GM19438 (cell line): ENCODE results near the gene ACLY.
"Not testable (repeated sequence)": the region's sequence is repeated elsewhere in the genome, so short reads cannot be mapped to it uniquely, and the experiment has no call there.

Experiments used
- ATAC-seq: cut with Tn5 transposase; IDR thresholded peaks from one replicate; pipeline ENCODE4 v1.9.1; 2021; ENCODE audit warnings: low read depth; ENCODE audit not compliant: unreplicated experiment

The ACLY gene

DNA sequence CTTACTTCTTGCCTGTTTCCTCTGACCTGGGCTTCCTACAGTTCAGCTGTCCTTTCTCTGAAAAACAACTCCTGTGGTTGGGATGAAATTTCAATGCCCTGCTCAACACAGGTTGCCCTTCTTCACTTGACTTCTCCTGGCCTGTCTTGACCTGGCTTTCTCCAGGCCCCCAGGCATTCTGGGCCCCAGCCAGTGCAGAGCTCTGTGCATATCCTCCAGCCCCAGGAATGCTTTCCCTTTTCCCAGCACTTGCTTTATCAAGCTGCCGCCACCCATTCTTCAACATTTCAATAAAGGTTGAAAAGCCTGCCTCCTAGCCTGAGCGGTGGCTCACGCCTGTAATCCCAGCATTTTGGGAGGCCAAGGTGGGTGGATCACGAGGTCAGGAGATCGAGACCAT lies 22.4 kb upstream of the ACLY start:
- no peak for ATAC-seq

DNA sequence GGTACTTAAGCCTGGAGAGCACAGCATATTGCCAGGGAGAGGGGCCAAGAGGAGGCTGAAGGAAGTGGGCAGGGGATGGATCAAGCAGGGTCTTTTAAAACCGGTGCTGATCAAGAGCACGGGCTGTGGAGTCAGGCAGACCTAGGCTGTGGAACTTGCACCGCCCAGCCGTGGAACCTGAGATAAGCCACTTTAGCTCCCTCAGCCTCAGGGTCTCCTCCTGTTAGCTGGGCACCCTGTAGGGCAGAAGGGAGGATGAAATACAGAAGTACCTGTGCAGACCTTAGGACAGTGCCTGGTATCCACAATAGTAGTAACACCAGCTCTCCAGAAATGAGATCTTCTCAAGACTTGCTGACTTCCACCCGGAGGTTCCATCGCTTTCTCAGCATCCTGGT lies 20.9 kb upstream of the ACLY start:
- ATAC-seq = no peak

DNA sequence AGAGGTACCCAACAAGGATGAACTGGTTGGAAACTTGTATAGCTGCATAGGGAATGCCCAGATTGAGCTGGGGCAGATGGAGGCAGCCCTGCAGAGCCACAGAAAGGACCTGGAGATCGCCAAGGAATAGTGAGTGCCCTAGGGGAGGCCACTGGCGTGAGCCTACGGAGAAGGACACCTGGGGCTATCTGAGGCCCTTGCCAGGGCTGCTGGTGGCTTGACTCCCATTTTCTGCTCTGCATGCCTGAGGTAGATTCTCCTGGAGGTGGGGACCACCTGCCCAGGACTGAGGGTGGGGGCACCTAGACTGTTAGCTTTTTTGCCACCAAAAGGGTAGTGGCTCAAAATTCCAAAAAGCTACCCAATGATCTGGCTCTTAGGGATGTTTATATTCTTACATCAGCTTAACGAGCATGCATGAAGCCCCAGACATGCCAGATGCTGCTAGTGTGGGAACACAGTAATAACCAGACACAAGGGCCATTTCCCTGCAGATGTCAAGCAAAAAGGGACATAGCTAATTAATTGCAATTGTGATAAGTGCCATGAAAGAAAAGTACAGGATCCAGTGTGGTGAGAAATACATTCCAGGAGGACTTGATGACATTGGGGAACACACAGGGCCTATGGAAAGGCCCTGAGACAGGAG lies 20.4 kb upstream of the ACLY start:
- ATAC-seq = no peak

DNA sequence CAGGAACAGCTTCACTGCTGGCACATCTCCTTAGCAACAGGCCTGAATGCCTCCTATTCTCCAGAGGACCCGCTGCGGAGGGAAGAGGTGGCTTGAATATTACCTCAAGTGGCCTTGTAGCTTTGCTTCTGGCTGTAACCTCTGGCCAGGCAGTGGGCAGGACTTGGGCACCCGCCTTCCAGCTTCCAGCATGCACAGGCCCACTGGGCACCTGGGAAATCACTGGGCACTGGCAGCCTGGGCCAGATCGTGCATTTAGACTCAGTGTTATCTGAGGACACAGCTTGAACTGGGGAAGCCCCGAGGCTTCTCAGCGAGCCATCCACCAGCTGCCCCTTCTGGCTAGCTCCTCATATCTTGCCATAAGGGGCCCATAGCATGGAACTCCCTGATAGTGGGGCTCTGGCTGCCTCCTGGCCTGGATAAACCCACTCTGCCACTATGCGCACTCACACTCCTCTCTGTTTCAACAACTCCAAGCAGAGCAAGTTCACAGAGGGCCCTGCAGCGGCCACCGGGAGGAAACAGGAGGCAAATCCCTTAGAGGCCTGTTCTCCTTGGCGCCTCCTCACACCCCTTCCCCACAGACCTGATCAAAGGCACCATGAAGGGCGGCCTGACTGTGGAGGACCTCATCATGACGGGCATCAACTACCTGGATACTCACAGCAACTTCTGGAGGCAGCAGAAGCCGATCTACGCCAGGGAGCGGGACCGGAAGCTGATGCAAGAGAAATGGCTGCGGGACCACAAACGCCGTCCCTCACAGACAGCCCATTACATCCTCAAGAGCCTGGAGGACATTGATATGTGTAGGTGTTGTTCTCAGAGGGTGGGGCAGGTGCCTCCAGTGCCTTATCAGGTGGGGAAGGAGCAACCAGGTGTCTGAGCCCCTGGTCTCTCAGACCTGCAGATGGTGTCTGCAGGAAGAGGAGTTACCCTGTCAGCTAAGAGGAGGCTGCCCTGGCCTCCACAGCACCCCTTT lies 19.5 kb upstream of the ACLY start:
- no peak for ATAC-seq

DNA sequence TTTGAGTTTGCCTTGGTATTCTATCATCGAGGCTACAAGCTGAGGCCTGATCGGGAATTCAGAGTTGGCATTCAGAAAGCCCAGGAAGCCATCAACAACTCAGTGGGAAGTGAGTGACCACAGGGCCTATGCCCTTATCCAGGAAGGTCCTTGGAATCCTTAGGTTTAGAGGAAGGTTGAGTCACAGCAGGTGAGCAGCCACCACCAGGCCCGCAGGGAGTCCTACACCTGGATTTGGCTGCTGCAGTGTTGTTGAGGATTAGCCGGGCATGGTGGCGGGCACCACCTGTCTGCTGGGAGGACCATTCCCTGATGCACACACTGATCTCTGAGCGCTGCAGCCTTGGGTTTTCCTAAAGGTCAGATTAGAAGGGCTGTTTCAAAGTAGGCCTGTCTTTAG lies 16.9 kb upstream of the ACLY start:
- ATAC-seq = no peak

DNA sequence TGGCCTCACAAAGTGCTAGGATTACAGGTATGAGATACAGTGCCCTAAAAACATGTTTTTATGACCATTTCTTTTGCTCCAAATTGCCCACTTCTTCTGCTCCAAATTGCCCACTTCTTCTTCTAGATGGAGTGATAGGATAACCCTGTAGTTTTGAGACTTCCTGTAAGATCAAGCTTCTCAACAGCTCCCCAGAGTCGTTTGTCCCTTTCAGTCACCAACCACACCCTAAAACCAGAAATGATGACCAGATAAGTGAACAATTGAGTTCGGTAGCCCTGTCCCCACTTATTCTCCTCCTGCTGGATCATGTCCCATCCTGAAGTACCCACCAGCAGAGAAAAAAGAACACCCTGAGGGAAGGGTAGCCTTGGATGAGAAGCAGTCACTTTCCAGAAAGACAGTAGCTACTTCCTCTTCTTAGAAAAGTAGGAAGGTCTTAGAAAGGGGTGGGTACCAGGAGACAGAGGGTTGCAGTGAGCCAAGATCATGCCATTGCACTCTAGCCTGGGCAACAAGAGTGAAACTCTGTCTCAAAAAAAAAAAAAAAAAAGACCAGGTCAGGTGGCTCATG lies 14.2 kb upstream of the ACLY start:
- ATAC-seq = no peak

DNA sequence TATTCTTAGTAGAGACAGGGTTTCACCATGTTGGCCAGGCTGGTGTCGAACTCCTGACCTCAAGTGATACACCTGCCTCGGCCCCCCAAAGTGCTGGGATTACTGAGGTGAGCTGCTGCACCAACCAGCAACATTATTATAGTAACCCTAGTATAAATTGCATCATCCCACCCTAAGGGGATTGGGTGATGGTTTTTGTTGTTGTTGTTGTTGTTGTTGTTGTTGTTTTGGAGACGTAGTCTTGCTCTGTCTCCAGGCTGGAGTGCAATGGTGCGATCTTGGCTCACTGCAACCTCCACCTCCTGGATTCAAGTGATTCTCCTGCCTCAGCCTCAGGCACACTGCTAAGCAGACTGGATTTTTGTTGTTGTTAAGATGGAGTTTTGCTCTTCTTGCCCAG lies 13.0 kb upstream of the ACLY start:
- ATAC-seq = not testable (repeated sequence)

DNA sequence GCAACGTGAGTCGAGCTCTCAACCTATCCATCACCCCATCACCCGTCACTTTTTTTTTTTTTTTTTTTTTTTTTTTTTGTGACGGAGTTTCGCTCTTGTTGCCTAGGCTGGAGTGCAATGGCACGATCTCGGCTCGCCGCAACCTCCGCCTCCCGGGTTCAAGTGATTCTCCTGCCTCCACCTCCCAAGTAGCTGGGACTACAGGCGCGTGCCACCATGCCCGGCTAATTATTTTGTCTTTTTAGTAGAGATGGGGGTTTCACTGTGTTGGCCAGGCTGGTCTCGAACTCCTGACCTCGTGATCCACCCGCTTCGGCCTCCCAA lies 12.0 kb upstream of the ACLY start:
- ATAC-seq = peak; percentile 14

DNA sequence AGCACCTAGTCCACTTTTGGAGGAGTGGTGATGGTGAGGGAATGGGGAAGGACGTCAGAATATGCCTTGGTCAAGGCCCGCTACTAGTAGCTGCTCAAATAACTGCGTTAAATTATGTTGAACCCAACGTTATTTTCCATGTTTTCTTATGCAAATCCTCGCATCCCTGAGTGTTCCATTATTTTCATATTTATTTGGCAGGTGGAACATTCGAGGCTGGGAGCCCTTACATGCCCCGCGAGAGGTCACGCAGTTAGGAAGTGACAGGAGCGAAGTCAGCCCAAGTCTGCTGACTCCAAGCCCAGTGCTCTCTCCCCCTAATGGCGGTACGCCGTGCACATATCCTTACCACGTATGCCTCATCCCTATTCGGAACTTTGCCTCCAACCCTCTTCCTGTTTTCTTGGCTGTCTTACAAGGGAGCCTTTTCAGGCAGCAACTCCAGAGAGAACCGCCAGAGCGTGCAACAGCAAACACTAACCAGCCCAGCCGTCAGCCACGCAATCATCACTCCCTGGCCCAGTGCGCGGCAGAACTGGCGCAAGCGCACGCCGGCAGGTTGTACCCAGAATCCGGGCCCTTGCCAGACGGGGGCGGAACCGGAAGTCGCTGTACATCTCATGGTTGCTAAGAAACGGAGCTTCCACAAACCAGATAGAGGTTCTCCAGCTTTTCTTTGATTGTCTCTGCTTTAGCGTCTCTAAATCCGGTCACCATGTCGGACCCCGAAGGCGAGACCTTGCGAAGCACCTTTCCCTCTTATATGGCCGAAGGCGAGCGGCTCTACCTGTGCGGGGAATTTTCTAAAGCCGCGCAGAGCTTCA lies 11.5 kb upstream of the ACLY start, which contains the start of gene ODAD4:
TSS of gene ODAD4 (plus strand) at position 609 of the 824 bp plus-strand sequence. CDS start at position 716, 107 bp downstream.
- ATAC-seq = peak; percentile 94

DNA sequence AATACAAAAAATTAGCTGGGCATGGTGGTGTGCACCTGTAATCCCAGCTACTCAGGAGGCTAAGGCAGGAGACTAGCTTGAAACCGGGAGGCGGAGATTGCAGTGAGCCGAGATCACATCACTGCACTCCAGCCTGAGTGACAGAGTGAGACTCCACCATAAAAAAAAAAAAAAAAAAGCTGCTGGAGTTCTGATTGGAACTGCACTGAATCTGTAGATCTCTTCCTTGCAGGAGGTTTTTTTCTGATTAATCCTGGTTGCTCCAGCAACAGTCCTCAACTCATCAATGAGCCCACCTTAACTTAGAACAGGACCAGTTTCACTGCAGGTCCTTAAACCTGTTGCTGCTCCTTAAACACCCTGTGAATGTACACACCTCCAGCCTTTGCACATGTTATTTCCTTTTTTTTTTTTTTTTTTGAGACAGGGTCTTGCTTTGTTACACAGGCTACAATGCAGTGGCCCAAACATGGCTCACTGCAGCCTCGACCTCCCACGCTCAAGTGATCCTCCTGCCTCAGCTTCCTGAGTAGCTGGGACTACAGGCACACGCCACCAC lies 10.0 kb upstream of the ACLY start:
- ATAC-seq = no peak

DNA sequence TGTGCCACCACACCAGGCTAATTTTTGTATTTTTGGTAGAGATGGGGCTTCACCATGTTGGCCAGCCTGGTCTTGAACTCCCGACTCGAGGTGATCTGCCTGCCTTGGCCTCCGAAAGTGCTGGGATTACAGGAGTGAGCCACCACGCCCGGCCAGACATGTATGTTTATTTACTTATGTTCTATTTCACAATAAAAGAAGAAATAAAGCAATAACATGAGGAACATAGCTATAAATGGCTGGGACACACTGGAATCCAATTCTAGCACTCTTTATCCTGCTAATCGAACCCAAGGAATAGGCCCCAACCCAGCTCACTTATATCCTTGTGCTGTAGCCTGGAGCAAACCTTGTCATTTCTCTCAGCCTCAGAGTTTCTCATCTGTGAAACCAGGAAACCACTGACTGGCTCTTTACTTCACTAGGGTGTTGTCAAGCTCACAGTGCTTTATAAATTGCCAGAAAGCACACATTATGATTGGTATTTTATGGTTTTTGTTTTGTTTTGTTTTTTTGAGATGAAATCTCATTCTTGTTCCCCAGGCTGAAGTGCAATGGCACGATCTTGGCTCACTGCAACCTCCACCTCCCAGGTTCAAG lies 7.3 kb upstream of the ACLY start:
- ATAC-seq = no peak

DNA sequence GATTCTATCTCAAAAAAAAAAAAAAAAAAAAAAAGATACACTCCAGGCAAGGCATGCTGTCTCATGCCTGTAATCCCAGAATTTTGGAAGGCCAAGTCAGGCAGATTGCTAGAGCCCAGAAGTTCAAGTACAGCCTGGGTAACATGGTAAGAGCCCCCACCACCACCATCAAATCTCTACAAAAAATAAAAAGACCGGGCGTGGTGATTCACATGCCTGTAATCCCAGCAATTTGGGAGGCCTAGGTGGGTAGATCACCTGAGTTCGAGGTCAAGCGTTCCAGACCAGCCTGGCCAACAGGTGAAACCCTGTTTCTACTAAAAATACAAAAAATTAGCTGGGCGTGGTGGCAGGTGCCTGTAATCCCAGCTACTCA lies 1.8 kb upstream of the ACLY start:
- no peak for ATAC-seq

DNA sequence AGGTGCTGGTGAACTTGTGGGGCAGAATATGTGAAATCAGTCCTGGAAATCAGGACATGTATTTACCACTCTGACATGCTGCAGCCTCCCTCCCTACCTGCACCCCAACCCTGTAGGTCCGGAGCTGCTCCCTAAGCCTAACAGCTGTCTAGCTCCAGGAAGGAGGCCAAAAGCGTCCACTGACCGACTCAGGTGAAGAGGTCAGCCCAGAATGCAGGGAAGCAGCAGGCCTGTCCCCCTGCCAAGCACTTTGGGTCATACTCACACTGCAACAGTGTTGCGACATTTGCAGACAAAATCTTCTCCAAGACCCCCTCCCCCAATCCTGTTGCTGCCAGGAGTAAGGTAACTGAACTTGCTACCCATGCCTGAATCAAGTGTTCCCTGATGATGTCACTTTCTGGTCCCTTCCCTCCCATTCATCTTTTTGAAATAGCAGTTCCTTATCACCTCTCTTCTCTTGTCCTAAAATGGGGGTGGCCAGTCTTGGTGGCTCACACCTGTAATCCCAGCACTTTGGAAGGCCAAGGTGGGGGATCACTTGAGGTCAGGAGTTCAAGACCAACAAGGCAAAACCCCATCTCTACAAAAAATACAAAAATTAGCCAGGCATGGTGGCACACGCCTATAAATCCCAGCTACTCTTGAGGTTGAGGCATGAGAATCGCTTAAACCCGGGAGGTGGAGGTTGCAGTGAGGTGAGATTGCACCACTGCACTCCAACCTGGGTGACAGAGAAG lies 1.3 kb upstream of the ACLY start:
- ATAC-seq = no peak

DNA sequence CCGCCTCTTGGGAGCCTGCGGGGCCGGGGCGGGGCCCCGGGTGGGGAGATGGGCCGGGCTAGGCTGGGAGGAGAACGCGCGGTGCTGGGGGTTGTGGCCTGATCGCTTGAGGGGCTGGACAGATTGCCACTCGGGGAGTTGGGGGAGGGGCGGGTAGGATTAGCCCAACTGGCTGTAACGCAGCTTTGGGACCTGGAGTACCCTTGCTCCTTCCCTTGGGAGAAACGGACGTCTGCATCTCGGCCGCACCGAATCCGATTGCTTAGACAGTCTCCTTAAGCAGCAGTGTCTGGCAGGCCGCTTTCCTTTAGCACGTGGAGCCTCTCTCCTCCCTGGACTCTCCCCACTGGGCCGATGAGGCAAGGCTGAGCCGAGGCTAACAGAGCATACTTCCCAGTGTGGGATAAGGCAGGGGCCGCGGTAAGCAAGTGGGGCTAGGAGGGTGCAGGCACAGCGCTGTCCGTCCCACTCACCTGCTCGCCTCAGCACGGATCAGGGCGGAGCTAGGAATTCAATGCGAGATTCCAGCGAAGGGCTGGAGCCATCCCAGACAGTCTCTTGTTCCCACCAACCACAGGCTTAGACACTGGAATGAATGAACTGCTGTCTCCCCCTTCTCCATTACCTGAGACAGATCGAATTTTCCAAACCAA lies 540 bp upstream of the ACLY start:
- ATAC-seq = peak; percentile 19

DNA sequence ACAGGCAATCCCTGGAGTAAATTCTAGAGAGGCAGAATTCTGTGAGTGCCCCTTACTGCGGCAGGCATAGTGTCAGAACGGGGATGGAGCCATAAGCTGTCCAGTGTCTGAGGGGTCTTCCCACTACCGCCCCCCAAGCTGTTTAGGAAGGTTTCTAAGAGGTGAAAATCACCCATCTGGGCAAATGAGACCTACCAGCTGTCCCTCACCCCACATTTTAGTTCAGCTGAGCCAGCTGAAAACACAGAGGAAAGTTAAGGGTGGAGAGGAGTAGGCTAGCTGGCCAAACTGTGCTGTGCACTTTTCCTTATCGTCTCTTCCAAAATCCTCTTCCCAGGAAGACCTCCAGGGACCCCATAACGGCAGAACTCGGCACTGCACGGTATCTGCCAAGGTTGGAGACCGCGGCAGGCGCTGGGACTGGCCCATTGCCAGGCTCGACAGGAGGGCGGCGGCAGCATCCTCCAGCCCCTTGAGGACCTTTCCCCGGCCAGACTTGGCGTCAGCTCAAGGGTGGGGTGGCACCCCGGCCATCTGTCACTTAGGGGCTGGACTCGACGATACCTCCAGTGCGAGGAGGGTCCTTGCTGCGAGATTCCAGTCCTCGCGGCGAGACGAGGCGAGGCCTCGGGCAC lies 955 bp downstream of the ACLY start:
- ATAC-seq = no peak

DNA sequence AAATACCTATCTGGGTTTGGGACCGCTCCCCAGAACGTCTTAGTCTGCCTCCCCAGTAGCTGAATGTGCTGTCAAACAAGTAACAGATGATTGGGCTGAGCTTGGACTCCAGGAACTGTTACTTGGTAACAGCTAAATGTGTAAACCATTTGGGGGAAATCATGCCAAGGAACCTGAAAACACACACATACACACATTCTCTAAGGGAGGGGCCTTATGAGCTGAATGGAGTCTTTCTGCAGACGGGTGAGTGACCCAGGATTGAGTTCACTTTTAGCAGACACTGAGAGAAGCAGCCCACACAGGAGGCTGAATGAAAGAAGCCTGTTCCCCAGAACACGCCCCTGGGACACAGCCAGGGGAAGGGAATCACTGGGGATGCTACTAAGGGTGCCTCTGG lies 1.6 kb downstream of the ACLY start:
- ATAC-seq = no peak

DNA sequence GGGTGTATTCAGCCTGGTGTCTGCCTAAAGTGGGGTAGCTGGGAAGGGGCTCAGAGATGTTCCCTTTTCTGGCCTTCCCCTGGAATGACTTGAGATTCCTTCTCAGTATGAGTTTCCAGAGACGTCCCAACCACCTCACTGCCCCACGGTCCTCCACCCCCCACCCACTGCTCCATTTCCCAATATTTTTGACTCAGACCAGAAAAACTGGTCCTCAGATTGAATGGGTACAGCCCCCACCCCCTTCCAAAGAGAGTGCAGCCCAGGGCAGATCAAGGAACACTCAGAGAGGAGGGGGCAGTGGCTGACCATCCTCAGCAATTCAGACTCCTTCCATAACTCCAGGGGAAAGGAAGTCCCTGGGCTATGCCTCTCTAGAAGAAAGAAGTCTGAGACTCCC lies 3.2 kb downstream of the ACLY start:
- ATAC-seq = no peak

DNA sequence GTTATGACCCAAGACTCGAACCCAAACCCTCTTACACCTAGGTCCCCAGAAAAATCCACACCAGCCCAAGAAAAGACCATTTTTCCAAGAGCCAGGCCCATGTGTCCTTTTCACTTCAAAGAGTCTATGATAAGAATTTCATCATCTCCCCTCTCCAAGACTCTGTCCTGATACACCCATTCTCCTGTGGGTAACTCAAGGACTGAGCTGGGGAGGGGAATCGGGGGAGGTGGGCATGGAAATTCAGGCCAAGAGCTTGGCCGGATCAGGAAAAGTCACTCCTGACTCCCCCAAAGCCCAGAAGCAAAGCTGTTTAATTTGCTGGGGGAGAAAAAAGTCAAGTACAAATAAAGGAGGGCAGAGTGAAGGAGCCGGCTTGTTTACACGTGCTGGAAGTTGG lies 3.7 kb downstream of the ACLY start:
- no peak for ATAC-seq
